NCI-H460 (cell line): ENCODE measurements around the gene TAF11L4. TPM values are rescaled to one million over a fixed set of nuclear protein-coding genes. Genes with fewer than 3 reads are reported as not detected.

Experiments
- small RNA-seq, 2 experiments: library from RNA; depleted of rRNA; stranded (forward); fragments of <200 nt; gene quantifications; one replicate each; pipeline ENCODE3, GENCODE V24; 2014
- total RNA-seq: library from RNA; depleted of rRNA; stranded (reverse); fragments of >200 nt; shearing (Covaris generic); gene quantifications from 2 replicates; pipeline ENCODE4 v1.2.3, GENCODE V29; 2014; rRNA removed

Gene TAF11L4
- total RNA-seq, 1 experiment from 2014 or later = not detected

Small RNA genes lying within 50 kb of the gene (small RNA-seq; reads per million reads assigned to genes)
- gene AC106774.3 = 0 reads per million in 2 experiments

Other genes with a start within 250 kb of the TAF11L4 start
- gene TAF11L2, start 23.6 kb upstream of the TAF11L4 start, total RNA-seq = not detected in 2 replicates
- not detected in 2 replicates for gene TAF11L3, start 3.4 kb upstream of the TAF11L4 start, total RNA-seq
- gene TAF11L5, start 3.4 kb downstream of the TAF11L4 start, total RNA-seq = not detected in 2 replicates
- not detected in 2 replicates for gene TAF11L6, start 6.9 kb downstream of the TAF11L4 start, total RNA-seq
- gene TAF11L7, start 64.0 kb downstream of the TAF11L4 start, total RNA-seq = not detected in 2 replicates
- gene TAF11L8, start 69.2 kb downstream of the TAF11L4 start, total RNA-seq = not detected in 2 replicates
- gene TAF11L9, start 72.6 kb downstream of the TAF11L4 start, total RNA-seq = not detected in 2 replicates
- not detected in 2 replicates for gene TAF11L10, start 76.0 kb downstream of the TAF11L4 start, total RNA-seq
- gene TAF11L11, start 82.4 kb downstream of the TAF11L4 start, total RNA-seq = 0.25 TPM in 1 of 2 replicates, not detected in the other
- not detected in 2 replicates for gene TAF11L12, start 88.6 kb downstream of the TAF11L4 start, total RNA-seq
- gene TAF11L13, start 110.3 kb downstream of the TAF11L4 start, total RNA-seq = not detected in 2 replicates
- not detected in 2 replicates for gene TAF11L14, start 112.7 kb downstream of the TAF11L4 start, total RNA-seq